CD4-positive, alpha-beta memory T cell (primary cell): ENCODE data around the gene ROBO3. TPM values are rescaled to one million over a fixed set of nuclear protein-coding genes. Genes with fewer than 3 reads are reported as not detected.

Experiments
- CTCF ChIA-PET: fragments of 350-600 bp; sonication (Branson Sonifier 250); formaldehyde crosslinking; loops from one replicate; lab custom pipeline; 2021; ENCODE audit warnings: inconsistent platforms; ENCODE audit not compliant: partially characterized antibody; lab: Charles Lee
- POLR2A ChIA-PET: fragments of 350-600 bp; sonication (Branson Sonifier 250); formaldehyde crosslinking; loops from one replicate; lab custom pipeline; 2021; ENCODE audit not compliant: partially characterized antibody; lab: Charles Lee
- DNase-seq, 5 donors: peaks; one replicate each; pipeline versions ENCODE4 v3.0.0 to v3.0.0-alpha.2; 2020 to 2022; ENCODE audit warnings: mixed read lengths in 1 of 5
- H3K27ac ChIP-seq: one replicate; pipeline ENCODE4 v1.7.0; 2013; ENCODE audit warnings: low read depth, low read length
- H3K27me3 ChIP-seq: 2 replicates; pipeline ENCODE4 v1.7.0; 2013; ENCODE audit warnings: mild to moderate bottlenecking, low read length, moderate library complexity; ENCODE audit not compliant: insufficient read depth
- H3K36me3 ChIP-seq: 2 replicates; pipeline ENCODE4 v1.7.0; 2013; ENCODE audit warnings: mild to moderate bottlenecking, low read length, moderate library complexity; ENCODE audit not compliant: insufficient read depth
- H3K4me1 ChIP-seq: 2 replicates; pipeline ENCODE4 v1.7.0; 2013; ENCODE audit warnings: mild to moderate bottlenecking, low read length, moderate library complexity; ENCODE audit not compliant: insufficient read depth
- H3K4me3 ChIP-seq, 2 donors: one replicate each; pipeline ENCODE4 v1.7.0; 2013; ENCODE audit warnings: low read length in 2 of 2, mild to moderate bottlenecking in 1 of 2
- H3K9me3 ChIP-seq, 2 donors: one replicate each; pipeline ENCODE4 v1.7.0; 2013; ENCODE audit warnings: low read length in 2 of 2, control low read depth in 1 of 2; ENCODE audit not compliant: control insufficient read depth in 1 of 2
- H3K27ac Mint-ChIP-seq, 7 donors: one replicate each; pipeline ENCODE4 v1.8.0; 2020 to 2021; ENCODE audit warnings: mixed read lengths in 7 of 7, mild to moderate bottlenecking in 6 of 7, inconsistent platforms in 3 of 7, moderate library complexity in 3 of 7
- H3K27me3 Mint-ChIP-seq, 2 donors: one replicate each; pipeline ENCODE4 v1.8.0; 2020 to 2021; ENCODE audit warnings: mixed read lengths in 2 of 2
- H3K36me3 Mint-ChIP-seq, 2 donors: one replicate each; pipeline ENCODE4 v1.8.0; 2020 to 2021; ENCODE audit warnings: mixed read lengths in 2 of 2, inconsistent platforms in 1 of 2, mild to moderate bottlenecking in 1 of 2
- H3K4me1 Mint-ChIP-seq, 4 donors: one replicate each; pipeline ENCODE4 v1.8.0; 2020 to 2021; ENCODE audit warnings: mixed read lengths in 4 of 4, mild to moderate bottlenecking in 1 of 4
- H3K4me3 Mint-ChIP-seq, 8 donors: one replicate each; pipeline ENCODE4 v1.8.0; 2020 to 2021; ENCODE audit warnings: mixed read lengths in 8 of 8, mild to moderate bottlenecking in 7 of 8, moderate library complexity in 6 of 8, inconsistent platforms in 3 of 8
- H3K9me3 Mint-ChIP-seq, 8 donors: one replicate each; pipeline ENCODE4 v1.8.0; 2020 to 2021; ENCODE audit warnings: mixed read lengths in 8 of 8, mild to moderate bottlenecking in 5 of 8, inconsistent platforms in 3 of 8, moderate library complexity in 1 of 8
- intact Hi-C: fragments of 100-400 bp; cut with micrococcal nuclease; formaldehyde crosslinking; loops from one replicate; pipeline ENCODE4 v1.15.1; 2023
- polyA plus RNA-seq, 2 donors: library from polyadenylated mRNA; unstranded; fragments of 300-500 nt; fragmentation: Illumina TruSeq; gene quantifications; one replicate each; pipeline ENCODE4 v1.2.3, GENCODE V29; 2021
- total RNA-seq, 2 experiments: library from RNA; stranded (reverse); gene quantifications; one replicate each; pipeline ENCODE4 v1.2.3, GENCODE V29; 2021

The ROBO3 gene
- total and polyA plus RNA-seq, 4 experiments from 2014 or later, result 0.70 to 18.1 (median 9.1) TPM

DNA sequence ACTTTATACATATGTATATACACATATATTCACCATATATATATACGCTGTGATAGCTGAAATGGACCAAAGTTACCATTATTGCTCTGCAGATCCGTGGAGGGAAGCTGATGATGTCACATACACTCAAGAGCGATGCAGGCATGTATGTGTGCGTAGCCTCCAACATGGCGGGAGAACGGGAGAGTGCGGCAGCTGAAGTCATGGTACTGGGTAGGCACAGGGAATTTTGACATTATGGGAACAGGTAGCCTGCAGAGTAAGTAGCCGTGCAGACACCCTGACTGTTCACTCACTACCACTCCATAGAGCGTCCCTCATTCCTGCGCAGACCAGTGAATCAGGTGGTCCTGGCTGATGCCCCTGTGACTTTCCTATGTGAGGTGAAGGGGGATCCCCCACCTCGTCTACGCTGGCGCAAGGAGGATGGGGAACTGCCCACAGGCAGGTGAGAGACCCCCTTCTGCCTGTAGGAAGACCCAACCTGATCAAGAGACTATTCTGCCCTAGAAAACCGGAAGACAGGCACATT lies 4.7 kb downstream of the ROBO3 start:
- intact Hi-C loops, result no loop called here
- ChIA-PET POLR2A (no interaction called here), CTCF (interaction anchor here (0.9 kb wide), 1 partner anchor 230 kb away, joined by 3 read pairs; no protein-coding TSS in a partner anchor)
- Histone ChIP-seq H3K4me1 (peaks cover 35% of the 10 kb centered on the region), H3K9me3 (no peaks in the 10 kb centered on the region), H3K27ac (no peak overlapping the region), H3K4me3 (no peak overlapping the region), H3K36me3 (no peaks in the 10 kb centered on the region), H3K27me3 (peaks cover 54% of the 10 kb centered on the region)
- H3K4me1 Mint-ChIP-seq, result peaks cover 19 to 47% (median 34%) of the 10 kb centered on the region in 4 donors
- no peak overlapping the region for H3K27ac Mint-ChIP-seq
- H3K9me3 Mint-ChIP-seq, result no peaks in the 10 kb centered on the region
- H3K27me3 Mint-ChIP-seq, result peaks cover 59 to 70% of the 10 kb centered on the region in 2 donors
- no peak overlapping the region for H3K4me3 Mint-ChIP-seq
- no peaks in the 10 kb centered on the region for H3K36me3 Mint-ChIP-seq
- no peak for DNase-seq

DNA sequence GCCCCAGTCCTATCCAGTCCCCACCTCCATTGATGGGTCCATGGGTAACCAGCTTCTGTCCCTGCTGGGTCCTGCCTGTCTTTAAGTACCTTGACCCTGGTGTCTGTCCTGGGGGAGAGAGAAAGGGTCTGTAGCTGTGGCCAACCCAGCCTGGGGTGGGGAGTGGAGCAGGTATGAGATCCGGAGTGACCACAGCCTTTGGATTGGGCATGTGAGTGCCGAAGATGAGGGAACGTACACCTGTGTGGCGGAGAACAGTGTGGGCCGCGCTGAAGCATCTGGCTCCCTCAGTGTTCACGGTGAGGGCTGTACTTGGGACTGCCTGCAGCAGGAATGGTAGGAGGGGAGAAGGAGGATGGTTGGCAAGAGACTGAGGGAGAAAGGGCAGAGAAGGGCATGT lies 5.2 kb downstream of the ROBO3 start:
- peaks cover 30% of the 10 kb centered on the region for H3K4me1 ChIP-seq
- intact Hi-C loops, result no loop called here
- POLR2A ChIA-PET, result no interaction called here
- Mint-ChIP-seq H3K4me3 (peak overlapping the region in 3 of 8 donors; percentile 7 to 45 (median 40)), H3K27me3 (peaks cover 57 to 69% of the 10 kb centered on the region in 2 donors), H3K36me3 (no peaks in the 10 kb centered on the region), H3K27ac (no peak overlapping the region), H3K4me1 (peaks cover 19 to 49% (median 34%) of the 10 kb centered on the region in 4 donors), H3K9me3 (no peaks in the 10 kb centered on the region)
- no peak overlapping the region for H3K27ac ChIP-seq
- CTCF ChIA-PET, result interaction anchor here (0.9 kb wide), 1 partner anchor 231 kb away, joined by 3 read pairs; no protein-coding TSS in a partner anchor
- no peaks in the 10 kb centered on the region for H3K36me3 ChIP-seq
- peaks cover 49% of the 10 kb centered on the region for H3K27me3 ChIP-seq
- no peak overlapping the region for H3K4me3 ChIP-seq
- no peak for DNase-seq
- no peaks in the 10 kb centered on the region for H3K9me3 ChIP-seq

DNA sequence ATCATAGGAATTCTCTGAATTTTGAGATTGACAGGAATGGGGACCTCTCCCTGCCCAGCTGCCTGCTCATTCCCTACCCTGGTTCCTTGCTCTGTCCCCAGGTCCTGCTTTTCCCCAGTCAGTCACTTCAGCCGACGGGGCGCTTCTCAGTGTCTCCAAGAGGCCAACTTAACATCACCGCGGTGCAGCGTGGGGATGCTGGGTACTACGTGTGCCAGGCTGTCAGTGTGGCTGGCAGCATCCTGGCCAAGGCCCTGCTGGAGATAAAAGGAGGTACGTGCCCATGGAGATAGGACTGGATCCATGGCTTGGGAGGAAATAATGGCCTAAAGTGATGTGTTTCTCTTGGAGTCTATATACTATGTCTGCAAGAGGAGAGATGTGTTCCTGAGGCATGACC lies 7.0 kb downstream of the ROBO3 start:
- no peak for DNase-seq
- H3K27ac Mint-ChIP-seq, result no peak overlapping the region
- Histone ChIP-seq H3K27me3 (peaks cover 32% of the 10 kb centered on the region), H3K36me3 (no peaks in the 10 kb centered on the region), H3K4me1 (peaks cover 27% of the 10 kb centered on the region), H3K9me3 (no peaks in the 10 kb centered on the region), H3K4me3 (no peak overlapping the region), H3K27ac (no peak overlapping the region)
- H3K4me1 Mint-ChIP-seq, result peaks cover 18 to 44% (median 27%) of the 10 kb centered on the region in 4 donors
- peaks cover 47 to 59% of the 10 kb centered on the region in 2 donors for H3K27me3 Mint-ChIP-seq
- intact Hi-C loops, result no loop called here
- CTCF ChIA-PET, result no interaction called here
- no peak overlapping the region for H3K4me3 Mint-ChIP-seq
- POLR2A ChIA-PET, result no interaction called here
- no peaks in the 10 kb centered on the region for H3K9me3 Mint-ChIP-seq
- no peaks in the 10 kb centered on the region for H3K36me3 Mint-ChIP-seq

DNA sequence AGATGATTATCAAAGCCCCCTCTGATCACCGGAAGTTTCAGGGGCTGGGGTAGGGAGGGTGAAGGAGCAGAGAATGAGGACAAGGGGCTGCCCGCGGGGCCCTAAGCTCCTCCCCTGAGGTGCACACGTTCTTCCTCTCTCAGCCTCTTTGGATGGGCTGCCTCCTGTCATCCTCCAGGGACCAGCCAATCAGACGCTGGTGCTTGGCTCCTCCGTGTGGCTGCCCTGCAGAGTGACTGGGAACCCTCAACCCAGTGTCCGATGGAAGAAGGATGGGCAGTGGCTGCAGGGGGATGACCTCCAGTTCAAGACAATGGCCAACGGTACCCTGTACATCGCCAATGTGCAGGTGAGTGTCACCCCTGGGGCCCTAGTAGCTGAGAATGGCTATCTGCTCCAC lies 7.5 kb downstream of the ROBO3 start:
- Mint-ChIP-seq H3K9me3 (no peaks in the 10 kb centered on the region), H3K4me3 (no peak overlapping the region), H3K4me1 (peaks cover 16 to 44% (median 28%) of the 10 kb centered on the region in 4 donors), H3K27ac (no peak overlapping the region), H3K36me3 (no peaks in the 10 kb centered on the region), H3K27me3 (peaks cover 44 to 54% of the 10 kb centered on the region in 2 donors)
- Histone ChIP-seq H3K36me3 (no peaks in the 10 kb centered on the region), H3K4me1 (peaks cover 28% of the 10 kb centered on the region), H3K27me3 (peaks cover 29% of the 10 kb centered on the region), H3K4me3 (no peak overlapping the region), H3K9me3 (no peaks in the 10 kb centered on the region), H3K27ac (no peak overlapping the region)
- POLR2A ChIA-PET, result no interaction called here
- CTCF ChIA-PET, result no interaction called here
- intact Hi-C loops, result no loop called here
- DNase-seq, result no peak

DNA sequence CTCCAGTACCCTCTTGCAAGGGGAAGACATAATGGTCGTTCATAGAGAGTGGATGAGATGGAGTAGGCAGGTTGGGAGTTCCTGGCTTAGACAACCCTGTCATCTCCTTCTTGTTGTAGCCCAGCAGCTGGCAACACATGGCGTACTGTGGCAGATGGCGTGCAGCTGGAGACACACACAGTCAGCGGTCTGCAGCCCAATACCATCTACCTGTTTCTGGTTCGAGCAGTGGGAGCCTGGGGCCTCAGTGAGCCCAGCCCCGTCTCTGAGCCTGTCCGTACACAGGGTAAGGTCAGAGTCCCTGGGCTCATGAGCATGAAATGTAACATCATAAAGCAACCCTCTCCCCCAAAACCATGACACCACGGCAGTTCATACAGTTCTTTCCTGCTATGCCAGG lies 8.7 kb downstream of the ROBO3 start:
- Mint-ChIP-seq H3K27ac (no peak overlapping the region), H3K9me3 (no peaks in the 10 kb centered on the region), H3K27me3 (peaks cover 34 to 42% of the 10 kb centered on the region in 2 donors), H3K36me3 (no peaks in the 10 kb centered on the region), H3K4me1 (peaks cover 7 to 41% (median 26%) of the 10 kb centered on the region in 4 donors), H3K4me3 (peak overlapping the region in 2 of 8 donors; percentile 12 to 14)
- no peaks in the 10 kb centered on the region for H3K9me3 ChIP-seq
- no peaks in the 10 kb centered on the region for H3K36me3 ChIP-seq
- intact Hi-C loops, result no loop called here
- ChIA-PET POLR2A (no interaction called here), CTCF (no interaction called here)
- H3K27ac ChIP-seq, result no peak overlapping the region
- H3K4me1 ChIP-seq, result peaks cover 20% of the 10 kb centered on the region
- DNase-seq, result no peak
- peaks cover 17% of the 10 kb centered on the region for H3K27me3 ChIP-seq
- H3K4me3 ChIP-seq, result no peak overlapping the region

DNA sequence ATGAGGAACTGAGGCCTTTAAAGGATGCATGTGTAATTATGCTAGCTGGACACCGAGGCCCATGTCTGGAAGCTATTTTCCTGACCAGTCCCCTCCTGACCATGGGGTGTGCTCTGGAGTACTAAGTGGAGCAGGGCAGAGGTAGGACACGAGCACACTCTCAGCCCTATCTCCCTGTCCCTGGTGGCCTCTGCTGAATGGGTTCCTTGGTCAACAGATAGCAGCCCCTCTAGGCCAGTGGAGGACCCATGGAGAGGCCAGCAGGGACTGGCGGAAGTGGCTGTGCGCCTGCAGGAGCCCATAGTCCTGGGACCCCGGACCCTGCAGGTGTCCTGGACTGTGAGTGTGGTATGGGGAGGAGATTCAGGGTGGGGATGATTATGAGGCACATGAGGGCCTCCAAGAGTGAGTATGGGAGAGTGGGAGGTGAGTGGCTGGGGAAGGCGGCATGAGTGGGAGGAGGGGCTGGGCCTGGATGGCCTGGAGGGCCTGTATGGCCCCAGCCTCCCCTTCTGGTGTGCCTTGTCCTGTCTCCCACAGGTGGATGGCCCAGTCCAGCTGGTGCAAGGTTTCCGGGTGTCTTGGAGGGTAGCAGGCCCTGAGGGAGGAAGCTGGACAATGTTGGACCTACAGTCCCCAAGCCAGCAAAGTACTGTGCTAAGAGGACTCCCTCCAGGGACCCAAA lies 9.5 kb downstream of the ROBO3 start:
- H3K36me3 Mint-ChIP-seq, result no peaks in the 10 kb centered on the region
- DNase-seq, result no peak
- Histone ChIP-seq H3K27me3 (peaks cover 9% of the 10 kb centered on the region), H3K4me3 (no peak overlapping the region), H3K4me1 (peaks cover 13% of the 10 kb centered on the region), H3K9me3 (no peaks in the 10 kb centered on the region), H3K27ac (no peak overlapping the region), H3K36me3 (no peaks in the 10 kb centered on the region)
- H3K9me3 Mint-ChIP-seq, result no peaks in the 10 kb centered on the region
- H3K27me3 Mint-ChIP-seq, result peaks cover 29 to 36% of the 10 kb centered on the region in 2 donors
- no peak overlapping the region for H3K27ac Mint-ChIP-seq
- H3K4me3 Mint-ChIP-seq, result peak overlapping the region in 4 of 8 donors; percentile 25 to 62 (median 42)
- ChIA-PET CTCF (interaction anchor here (1.6 to 2.1 kb wide), 3 partner anchors 38 to 78 kb away, joined by 5 to 18 read pairs (median 12); no protein-coding TSS in a partner anchor), POLR2A (no interaction called here)
- intact Hi-C loops, result loop anchor here (5.0 kb wide), 1 partner anchor 1013 kb away; the partner anchor contains the start of gene HYLS1
- H3K4me1 Mint-ChIP-seq, result peaks cover 4 to 33% (median 20%) of the 10 kb centered on the region in 4 donors

DNA sequence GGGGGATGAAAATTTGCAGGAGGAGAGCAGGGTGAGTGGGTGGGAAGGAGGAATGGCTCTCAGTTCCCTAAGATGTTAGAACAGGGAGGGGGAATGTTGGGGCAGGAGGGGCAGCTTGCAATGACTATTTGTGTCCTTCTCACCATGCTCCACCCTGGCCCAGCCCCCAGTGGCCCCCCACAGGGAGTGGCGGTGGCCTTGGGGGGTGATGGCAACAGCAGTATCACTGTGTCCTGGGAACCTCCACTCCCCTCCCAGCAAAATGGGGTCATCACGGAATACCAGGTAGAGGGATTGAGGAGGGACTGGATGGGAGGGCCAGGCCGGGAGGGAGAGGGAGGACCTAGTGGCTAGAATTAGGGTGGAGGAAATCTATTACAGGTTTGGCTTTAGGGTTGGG lies 10.2 kb downstream of the ROBO3 start:
- POLR2A ChIA-PET, result interaction anchor here (1.3 to 1.5 kb wide), 5 partner anchors 10 to 236 kb away, joined by 4 to 24 read pairs (median 11); partner anchors contain the start of genes CCDC15, ROBO3 and TMEM218

More for the DNA sequence above, 10.2 kb downstream of the ROBO3 start:
- intact Hi-C loops, result loop anchor here (5.0 kb wide), 1 partner anchor 1012 kb away; the partner anchor contains the start of gene HYLS1
- Histone ChIP-seq H3K4me3 (no peak overlapping the region), H3K27me3 (peaks cover 2% of the 10 kb centered on the region), H3K9me3 (no peaks in the 10 kb centered on the region), H3K36me3 (no peaks in the 10 kb centered on the region), H3K27ac (no peak overlapping the region), H3K4me1 (peaks cover 13% of the 10 kb centered on the region)
- Mint-ChIP-seq H3K27ac (peak overlapping the region in 5 of 7 donors; percentile 0 to 79 (median 21)), H3K4me1 (peaks cover 4 to 33% (median 19%) of the 10 kb centered on the region in 4 donors), H3K27me3 (peaks cover 22 to 30% of the 10 kb centered on the region in 2 donors), H3K9me3 (no peaks in the 10 kb centered on the region), H3K4me3 (peak overlapping the region in 7 of 8 donors; percentile 43 to 90 (median 78)), H3K36me3 (no peaks in the 10 kb centered on the region)
- DNase-seq, result no peak
- CTCF ChIA-PET, result interaction anchor here (0.9 to 2.1 kb wide), 13 partner anchors 9 to 253 kb away, joined by 3 to 24 read pairs (median 8); partner anchors contain the start of genes ROBO4 and TBRG1
